Loucy (cell line): ENCODE data around the gene SSBP3.

Source experiments
- H2AFZ ChIP-seq: fragments of 200-600 bp; sonication (generic); 2 replicates; pipeline ENCODE4 v1.6.0; 2016; ENCODE audit warnings: antibody characterized with exemption, mild to moderate bottlenecking, low read length, moderate library complexity
- H3F3A ChIP-seq: fragments of 200-600 bp; 2 replicates; pipeline ENCODE4 v1.6.0; 2016; ENCODE audit warnings: antibody characterized with exemption, low read depth, mild to moderate bottlenecking
- H3K27me3 ChIP-seq: fragments of 200-600 bp; sonication (generic); 2 replicates; pipeline ENCODE4 v1.6.1; 2014; ENCODE audit warnings: low read length, mild to moderate bottlenecking; ENCODE audit not compliant: insufficient read depth, poor library complexity, severe bottlenecking
- H3K36me3 ChIP-seq: fragments of 200-600 bp; sonication (generic); 2 replicates; pipeline ENCODE4 v1.6.1; 2016; ENCODE audit warnings: low read length; ENCODE audit not compliant: insufficient read depth
- H3K4me1 ChIP-seq: fragments of 200-600 bp; sonication (generic); 2 replicates; pipeline ENCODE4 v1.5.1; 2014; ENCODE audit warnings: low read length, mild to moderate bottlenecking; ENCODE audit not compliant: insufficient read depth, poor library complexity, severe bottlenecking
- H3K4me2 ChIP-seq: fragments of 200-600 bp; sonication (generic); 2 replicates; pipeline ENCODE4 v1.6.0; 2014; ENCODE audit warnings: antibody characterized with exemption, low read length, low read depth, mild to moderate bottlenecking; ENCODE audit not compliant: poor library complexity, severe bottlenecking
- H3K4me3 ChIP-seq: fragments of 200-600 bp; sonication (generic); 2 replicates; pipeline ENCODE4 v1.5.1; 2014; ENCODE audit warnings: low read length, mild to moderate bottlenecking, mixed read lengths; ENCODE audit not compliant: poor library complexity, severe bottlenecking
- H3K79me2 ChIP-seq: fragments of 200-600 bp; sonication (generic); 2 replicates; pipeline ENCODE4 v1.6.1; 2014; ENCODE audit warnings: low read length; ENCODE audit not compliant: insufficient read depth
- H3K9ac ChIP-seq: fragments of 200-600 bp; sonication (generic); 2 replicates; pipeline ENCODE4 v1.6.0; 2014; ENCODE audit warnings: mild to moderate bottlenecking, low read depth, low read length, moderate library complexity; ENCODE audit not compliant: poor library complexity, severe bottlenecking
- H3K9me2 ChIP-seq: fragments of 200-600 bp; sonication (generic); replicated peaks from 2 replicates; pipeline ENCODE4 v1.6.1; 2016; ENCODE audit warnings: low read depth, low read length, mixed read lengths
- H3K9me3 ChIP-seq: fragments of 200-600 bp; sonication (generic); 2 replicates; pipeline ENCODE4 v1.6.1; 2014; ENCODE audit warnings: mild to moderate bottlenecking, antibody characterized with exemption, low read length, low read depth; ENCODE audit not compliant: insufficient read depth
- H4K20me1 ChIP-seq: fragments of 200-600 bp; sonication (generic); 2 replicates; pipeline ENCODE4 v1.6.0; 2014; ENCODE audit warnings: antibody characterized with exemption, low read length, mild to moderate bottlenecking; ENCODE audit not compliant: insufficient read depth, poor library complexity, severe bottlenecking
- EZH2phosphoT487 ChIP-seq: fragments of 200-600 bp; IDR thresholded peaks from 2 replicates; pipeline ENCODE4 v1.6.1; 2018; ENCODE audit warnings: antibody characterized with exemption, mild to moderate bottlenecking, moderate library complexity, borderline replicate concordance
- TF ChIP-seq, protein P1 (sequence below): fragments of 200-600 bp; sonication (generic); conservative IDR thresholded peaks from 2 replicates; pipeline ENCODE4 v1.5.1; 2014; ENCODE audit warnings: mild to moderate bottlenecking, antibody characterized with exemption, low read length

The SSBP3 gene

GRCh38 chr1:54287801-54288211 lies 118.4 kb downstream of the SSBP3 start:
- H2AFZ ChIP-seq: no peak overlapping the region
- no peak overlapping the region for H3K4me3 ChIP-seq
- H3F3A ChIP-seq: no peaks in the 10 kb centered on the region
- H3K36me3 ChIP-seq: no peaks in the 10 kb centered on the region
- peaks cover 86% of the 10 kb centered on the region for H3K79me2 ChIP-seq
- peak overlapping the region; percentile 73 for H3K9ac ChIP-seq
- H3K9me3 ChIP-seq: no peaks in the 10 kb centered on the region
- peaks cover 10% of the 10 kb centered on the region for H4K20me1 ChIP-seq
- peak overlapping the region; percentile 61 for H3K4me2 ChIP-seq
- H3K9me2 ChIP-seq: no peaks in the 10 kb centered on the region
- H3K4me1 ChIP-seq: peaks cover 47% of the 10 kb centered on the region
- H3K27me3 ChIP-seq: no peaks in the 10 kb centered on the region
- TF ChIP-seq EZH2phosphoT487: no peak
- TF ChIP-seq, protein P1, sequence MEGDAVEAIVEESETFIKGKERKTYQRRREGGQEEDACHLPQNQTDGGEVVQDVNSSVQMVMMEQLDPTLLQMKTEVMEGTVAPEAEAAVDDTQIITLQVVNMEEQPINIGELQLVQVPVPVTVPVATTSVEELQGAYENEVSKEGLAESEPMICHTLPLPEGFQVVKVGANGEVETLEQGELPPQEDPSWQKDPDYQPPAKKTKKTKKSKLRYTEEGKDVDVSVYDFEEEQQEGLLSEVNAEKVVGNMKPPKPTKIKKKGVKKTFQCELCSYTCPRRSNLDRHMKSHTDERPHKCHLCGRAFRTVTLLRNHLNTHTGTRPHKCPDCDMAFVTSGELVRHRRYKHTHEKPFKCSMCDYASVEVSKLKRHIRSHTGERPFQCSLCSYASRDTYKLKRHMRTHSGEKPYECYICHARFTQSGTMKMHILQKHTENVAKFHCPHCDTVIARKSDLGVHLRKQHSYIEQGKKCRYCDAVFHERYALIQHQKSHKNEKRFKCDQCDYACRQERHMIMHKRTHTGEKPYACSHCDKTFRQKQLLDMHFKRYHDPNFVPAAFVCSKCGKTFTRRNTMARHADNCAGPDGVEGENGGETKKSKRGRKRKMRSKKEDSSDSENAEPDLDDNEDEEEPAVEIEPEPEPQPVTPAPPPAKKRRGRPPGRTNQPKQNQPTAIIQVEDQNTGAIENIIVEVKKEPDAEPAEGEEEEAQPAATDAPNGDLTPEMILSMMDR: no peak

DNA sequence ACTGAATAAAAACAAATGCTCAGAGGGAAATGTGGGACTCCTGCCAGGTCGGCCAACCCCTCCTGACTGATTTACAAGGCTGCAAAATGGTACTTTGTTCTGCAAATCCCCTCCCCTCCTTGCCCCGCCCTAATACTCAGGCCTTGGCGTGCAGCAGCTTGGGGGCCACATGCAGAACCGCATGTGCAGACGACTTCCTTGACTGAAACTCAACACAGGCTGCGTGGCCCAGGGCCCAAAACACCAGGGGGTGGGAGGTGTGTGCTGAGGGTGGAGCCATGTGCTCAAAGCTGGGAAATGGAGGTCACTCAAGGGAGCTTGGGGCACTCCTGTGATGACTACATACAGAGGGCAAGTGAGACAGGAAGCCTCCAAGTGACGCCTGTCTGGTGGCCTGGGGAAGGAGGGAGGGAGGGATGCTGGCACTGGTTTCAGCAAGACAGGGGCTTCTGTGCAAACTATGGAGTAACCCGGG lies 119.0 kb downstream of the SSBP3 start:
- peaks cover 86% of the 10 kb centered on the region for H3K79me2 ChIP-seq
- H3K36me3 ChIP-seq: no peaks in the 10 kb centered on the region
- no peaks in the 10 kb centered on the region for H3K27me3 ChIP-seq
- no peak overlapping the region for H2AFZ ChIP-seq
- H3F3A ChIP-seq: no peaks in the 10 kb centered on the region
- H3K4me1 ChIP-seq: peaks cover 52% of the 10 kb centered on the region
- H3K9ac ChIP-seq: peak overlapping the region; percentile 73
- TF ChIP-seq, protein P1: no peak
- TF ChIP-seq EZH2phosphoT487: no peak
- peak overlapping the region; percentile 61 for H3K4me2 ChIP-seq
- no peaks in the 10 kb centered on the region for H3K9me3 ChIP-seq
- H3K9me2 ChIP-seq: no peaks in the 10 kb centered on the region
- peak overlapping the region; percentile 62 for H3K4me3 ChIP-seq
- peaks cover 10% of the 10 kb centered on the region for H4K20me1 ChIP-seq

- Histone ChIP-seq H3K4me3 (peak overlapping the region; percentile 62), H3K9ac (peak overlapping the region; percentile 73), H3F3A (no peaks in the 10 kb centered on the region), H2AFZ (no peak overlapping the region), H3K79me2 (peaks cover 76% of the 10 kb centered on the region), H3K4me1 (peaks cover 52% of the 10 kb centered on the region), H3K4me2 (peak overlapping the region; percentile 61), H3K9me2 (no peaks in the 10 kb centered on the region), H4K20me1 (peaks cover 7% of the 10 kb centered on the region), H3K27me3 (no peaks in the 10 kb centered on the region), H3K36me3 (no peaks in the 10 kb centered on the region; the same call in 1 of the 2 replicates), H3K9me3 (no peaks in the 10 kb centered on the region)
- TF ChIP-seq, protein P1: no peak
- TF ChIP-seq EZH2phosphoT487: no peak
Measured at GRCh38 chr1:54285815-54286345, 120.3 kb downstream of the SSBP3 start.
